SK-N-SH (cell line): ENCODE data around the gene NAA38. TPM values are rescaled to one million over a fixed set of nuclear protein-coding genes. Genes with fewer than 3 reads are reported as not detected.

Source experiments
- CTCF ChIA-PET: fragments of 300-600, 350-600 bp; formaldehyde crosslinking; extraction: SDS; loops from one replicate; lab custom pipeline; 2021; lab: Yijun Ruan, JAX
- POLR2A ChIA-PET: fragments of 350-600 bp; sonication (Branson Sonifier 250); formaldehyde crosslinking; extraction: SDS; loops from one replicate; lab custom pipeline; 2020; ENCODE audit warnings: antibody characterized with exemption, inconsistent platforms; lab: Yijun Ruan, JAX
- DNase-seq: peaks from one replicate; pipeline ENCODE4 v3.0.0; 2012
- H2AFZ ChIP-seq: fragments of 200-600 bp; sonication (generic); 2 replicates; pipeline ENCODE4 v1.8.1; 2016; ENCODE audit warnings: antibody characterized with exemption, mild to moderate bottlenecking, low read depth
- H3F3A ChIP-seq: fragments of 200-600 bp; sonication (generic); replicated peaks from 2 replicates; pipeline ENCODE3; 2016; ENCODE audit warnings: antibody characterized with exemption, mild to moderate bottlenecking; ENCODE audit not compliant: insufficient read depth
- H3K27ac ChIP-seq, 2 experiments: fragments of 200-500 bp in 1 of 2; fragments of 200-600 bp in 1 of 2; sonication (Bioruptor generic) in 1 of 2; sonication (generic), shearing (Covaris generic) in 1 of 2; 2 replicates each; pipeline versions ENCODE4 v1.5.1 to v1.6.1; 2014 to 2016; ENCODE audit warnings: low read depth in 2 of 2, inconsistent platforms in 1 of 2, low read length in 1 of 2, mild to moderate bottlenecking in 1 of 2, mixed read lengths in 1 of 2
- H3K27me3 ChIP-seq: fragments of 200-600 bp; sonication (generic), shearing (Covaris generic); 2 replicates; pipeline ENCODE4 v1.6.1; 2016; ENCODE audit warnings: mixed run types; ENCODE audit not compliant: insufficient read depth
- H3K36me3 ChIP-seq, 2 experiments: fragments of 200-500 bp in 1 of 2; fragments of 200-600 bp in 1 of 2; sonication (Bioruptor generic) in 1 of 2; sonication (generic) in 1 of 2; replicated peaks in 1 of 2; 2 replicates each; pipeline versions ENCODE3 to v1.5.1; 2014 to 2016; ENCODE audit warnings: low read length in 1 of 2, mild to moderate bottlenecking in 1 of 2; ENCODE audit not compliant: insufficient read depth in 2 of 2, control insufficient read depth in 1 of 2
- H3K4me1 ChIP-seq, 2 experiments: fragments of 200-500 bp in 1 of 2; fragments of 200-600 bp in 1 of 2; sonication (Bioruptor generic) in 1 of 2; sonication (generic), shearing (Covaris generic) in 1 of 2; 2 replicates each; pipeline versions ENCODE4 v1.5.1 to v1.6.1; 2014 to 2016; ENCODE audit warnings: low read depth in 1 of 2, low read length in 1 of 2, mixed run types in 1 of 2; ENCODE audit not compliant: insufficient read depth in 2 of 2, control insufficient read depth in 1 of 2
- H3K4me2 ChIP-seq: fragments of 200-600 bp; sonication (generic), shearing (Covaris generic); 2 replicates; pipeline ENCODE4 v1.6.1; 2017; ENCODE audit warnings: mixed run types
- H3K4me3 ChIP-seq, 2 experiments: fragments of 200-500 bp in 1 of 2; fragments of 200-600 bp in 1 of 2; sonication (Bioruptor generic) in 1 of 2; sonication (generic), shearing (Covaris generic) in 1 of 2; 2 replicates each; pipeline versions ENCODE4 v1.5.1 to v1.8.1; 2014 to 2016; ENCODE audit warnings: low read depth in 2 of 2, inconsistent platforms in 1 of 2, low read length in 1 of 2, mild to moderate bottlenecking in 1 of 2, mixed read lengths in 1 of 2, moderate library complexity in 1 of 2
- H3K79me2 ChIP-seq: fragments of 200-600 bp; sonication (generic); 2 replicates; pipeline ENCODE4 v1.8.1; 2017; ENCODE audit warnings: mild to moderate bottlenecking; ENCODE audit not compliant: insufficient read depth
- H3K9ac ChIP-seq: fragments of 200-600 bp; sonication (generic); 2 replicates; pipeline ENCODE4 v1.6.1; 2017; ENCODE audit warnings: mixed run types
- H3K9me2 ChIP-seq: fragments of 200-600 bp; sonication (generic); 2 replicates; pipeline ENCODE4 v1.6.1; 2017; ENCODE audit warnings: mixed run types
- H3K9me3 ChIP-seq: fragments of 200-600 bp; sonication (generic); 2 replicates; pipeline ENCODE4 v1.6.1; 2017; ENCODE audit warnings: mixed run types, mild to moderate bottlenecking, moderate library complexity
- H4K20me1 ChIP-seq: fragments of 200-600 bp; sonication (generic); 2 replicates; pipeline ENCODE4 v1.6.1; 2017; ENCODE audit warnings: mild to moderate bottlenecking, mixed run types; ENCODE audit not compliant: insufficient read depth
- CHD2 ChIP-seq: fragments of 150-350 bp; IDR thresholded peaks from 2 replicates; pipeline ENCODE4 v1.6.1; 2018; ENCODE audit warnings: low read length; ENCODE audit not compliant: partially characterized antibody
- ELF1 ChIP-seq: IDR thresholded peaks from 2 replicates; pipeline ENCODE4 v1.4.0; 2012
- EP300 ChIP-seq, 2 experiments: IDR thresholded peaks; 2 replicates each; pipeline versions ENCODE4 v1.4.0 to v1.6.1; 2012; ENCODE audit warnings: borderline replicate concordance in 1 of 2, low read depth in 1 of 2, low read length in 1 of 2
- EZH2phosphoT487 ChIP-seq: fragments of 200-600 bp; sonication (generic); IDR thresholded peaks from 2 replicates; pipeline ENCODE4 v1.6.1; 2017; ENCODE audit warnings: low read depth, mixed run types, mild to moderate bottlenecking, antibody characterized with exemption, moderate library complexity, borderline replicate concordance
- GABPA ChIP-seq: IDR thresholded peaks from 2 replicates; pipeline ENCODE4 v1.4.0; 2012; ENCODE audit warnings: low read depth, mild to moderate bottlenecking
- JUND ChIP-seq: IDR thresholded peaks from 2 replicates; pipeline ENCODE4 v1.4.0; 2012
- MXI1 ChIP-seq: IDR thresholded peaks from 2 replicates; pipeline ENCODE4 v1.6.1; 2012; ENCODE audit warnings: mild to moderate bottlenecking, low read depth, low read length, improper control_type of control experiment
- NFIC ChIP-seq: IDR thresholded peaks from 2 replicates; pipeline ENCODE4 v1.4.0; 2012; ENCODE audit warnings: borderline replicate concordance
- NRF1 ChIP-seq: IDR thresholded peaks from 2 replicates; pipeline ENCODE4 v1.6.1; 2012; ENCODE audit warnings: low read depth, mild to moderate bottlenecking, low read length
- POLR2AphosphoS5 ChIP-seq: IDR thresholded peaks from 2 replicates; pipeline ENCODE4 v1.6.1; 2012; ENCODE audit warnings: low read depth, low read length
- RAD21 ChIP-seq: IDR thresholded peaks from 2 replicates; pipeline ENCODE4 v1.6.1; 2012; ENCODE audit warnings: mild to moderate bottlenecking, low read length
- RCOR1 ChIP-seq: fragments of 150-350 bp; IDR thresholded peaks from 2 replicates; pipeline ENCODE4 v1.6.1; 2017; ENCODE audit warnings: antibody characterized with exemption, low read length
- RFX5 ChIP-seq: IDR thresholded peaks from 2 replicates; pipeline ENCODE4 v1.6.1; 2012; ENCODE audit warnings: mild to moderate bottlenecking, improper control_type of control experiment, low read length
- RXRA ChIP-seq: IDR thresholded peaks from 2 replicates; pipeline ENCODE4 v1.4.0; 2012; ENCODE audit warnings: low read depth, mild to moderate bottlenecking, borderline replicate concordance
- SMC3 ChIP-seq: IDR thresholded peaks from 2 replicates; pipeline ENCODE4 v1.6.1; 2012; ENCODE audit warnings: low read depth, low read length, improper control_type of control experiment
- TAF1 ChIP-seq: IDR thresholded peaks from 2 replicates; pipeline ENCODE4 v1.6.1; 2012; ENCODE audit warnings: low read depth, mild to moderate bottlenecking, low read length, moderate library complexity, borderline replicate concordance
- TCF12 ChIP-seq: IDR thresholded peaks from 2 replicates; pipeline ENCODE4 v1.4.0; 2012
- TEAD4 ChIP-seq: IDR thresholded peaks from 2 replicates; pipeline ENCODE4 v1.4.0; 2012; ENCODE audit warnings: mild to moderate bottlenecking, borderline replicate concordance; ENCODE audit not compliant: insufficient read depth
- YY1 ChIP-seq: IDR thresholded peaks from 2 replicates; pipeline ENCODE4 v1.4.0; 2012; ENCODE audit warnings: low read depth, mild to moderate bottlenecking
- WGBS: methylation state at CpG from one replicate; pipeline ENCODE4 v1.1.6; 2017; ENCODE audit warnings: low lambda C conversion rate; 5-methylcytosine and 5-hydroxymethylcytosine counted together
- polyA plus RNA-seq, 3 experiments: library from polyadenylated mRNA; depleted of rRNA; stranded (reverse); fragments of >200 nt; gene quantifications; 2 replicates each; pipeline ENCODE4 v1.2.3, GENCODE V29; 2012
- TF ChIP-seq, protein P1 (sequence below): IDR thresholded peaks from 2 replicates; pipeline ENCODE4 v1.4.0; 2012; ENCODE audit warnings: low read depth
- TF ChIP-seq, protein P2 (sequence below): IDR thresholded peaks from 2 replicates; pipeline ENCODE4 v1.6.1; 2012; ENCODE audit warnings: mild to moderate bottlenecking, low read depth, low read length, moderate library complexity
- TF ChIP-seq, protein P3 (sequence below): fragments of 150-350 bp; IDR thresholded peaks from 2 replicates; pipeline ENCODE4 v1.6.1; 2016; ENCODE audit warnings: mild to moderate bottlenecking, low read depth, low read length

NAA38 gene
- polyA plus RNA-seq, 1 of the 3 experiments (the other 2 are of a cell fraction), result 202 TPM

DNA sequence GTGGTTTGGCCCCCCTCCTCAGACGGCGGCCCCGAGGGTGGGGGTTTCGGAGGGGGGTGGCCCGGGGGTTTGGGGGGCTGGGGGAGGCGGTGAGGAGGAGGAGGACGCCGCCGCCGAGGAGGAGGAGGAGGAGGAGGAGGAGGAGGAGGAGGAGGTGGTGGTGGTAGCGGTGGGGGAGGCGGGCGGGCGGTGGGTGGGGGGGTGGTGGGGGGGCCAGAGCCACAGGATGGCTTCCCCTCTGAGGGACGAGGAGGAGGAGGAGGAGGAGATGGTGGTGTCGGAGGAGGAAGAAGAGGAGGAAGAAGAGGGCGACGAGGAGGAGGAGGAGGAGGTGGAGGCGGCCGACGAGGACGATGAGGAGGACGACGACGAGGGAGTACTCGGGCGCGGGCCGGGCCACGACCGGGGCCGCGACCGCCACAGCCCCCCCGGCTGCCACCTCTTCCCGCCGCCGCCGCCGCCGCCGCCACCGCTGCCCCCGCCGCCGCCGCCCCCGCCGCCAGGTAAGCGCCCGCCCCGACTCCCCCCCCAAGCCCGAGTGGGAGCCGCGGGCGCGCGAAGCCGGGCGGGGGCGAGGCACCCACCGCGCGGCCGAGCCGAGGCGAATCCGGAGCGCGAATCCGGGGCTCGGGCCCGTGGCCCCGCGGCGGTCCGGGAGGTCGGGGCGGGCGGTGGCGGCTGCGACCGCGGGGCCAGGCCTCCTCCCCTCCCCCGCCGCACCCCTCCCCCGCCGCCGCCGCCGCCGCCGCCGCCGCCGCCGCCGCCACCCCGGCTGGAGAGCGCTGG is 27.4 kb upstream of the NAA38 start:
- peaks cover 37% of the 10 kb centered on the region for H3K79me2 ChIP-seq
- DNase-seq, result peak; percentile 55
- H3K9ac ChIP-seq, result peak overlapping the region; percentile 77; the same call in 1 of the 2 replicates
- H3F3A ChIP-seq, result peaks cover 38% of the 10 kb centered on the region
- POLR2A ChIA-PET, result interaction anchor here (1.7 kb wide), 1 partner anchor 47 kb away, joined by 5 read pairs; the partner anchor contains the start of genes CNTROB and TRAPPC1
- no peak overlapping the region for H2AFZ ChIP-seq
- no peaks in the 10 kb centered on the region for H3K9me2 ChIP-seq
- TF ChIP-seq SMC3 (no peak), RAD21 (no peak), NRF1 (no peak), TEAD4 (no peak), EZH2phosphoT487 (no peak), MXI1 (no peak), RFX5 (no peak), RCOR1 (no peak)
- TF ChIP-seq, protein P1, sequence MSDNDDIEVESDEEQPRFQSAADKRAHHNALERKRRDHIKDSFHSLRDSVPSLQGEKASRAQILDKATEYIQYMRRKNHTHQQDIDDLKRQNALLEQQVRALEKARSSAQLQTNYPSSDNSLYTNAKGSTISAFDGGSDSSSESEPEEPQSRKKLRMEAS, result no peak
- CTCF ChIA-PET, result interaction anchor here (2.6 kb wide), 1 partner anchor 21 kb away, joined by 9 read pairs; no protein-coding TSS in a partner anchor
- peak overlapping the region; percentile 96 to 100; a peak in 3 of 4 replicates for H3K27ac ChIP-seq
- peaks cover 3% of the 10 kb centered on the region; the same call in 1 of the 2 replicates for H4K20me1 ChIP-seq
- no peaks in the 10 kb centered on the region for H3K27me3 ChIP-seq
- no peak overlapping the region for H3K4me2 ChIP-seq
- H3K4me3 ChIP-seq, result peak overlapping the region; percentile 76 to 78; a peak in 3 of 4 replicates
- no peaks in the 10 kb centered on the region for H3K9me3 ChIP-seq
- peaks cover 33 to 71% of the 10 kb centered on the region in 2 experiments for H3K4me1 ChIP-seq
- peaks cover 13 to 16% of the 10 kb centered on the region in 2 experiments for H3K36me3 ChIP-seq
- WGBS, result under 1% methylated on average over 45 of the region's 100 CpGs

DNA sequence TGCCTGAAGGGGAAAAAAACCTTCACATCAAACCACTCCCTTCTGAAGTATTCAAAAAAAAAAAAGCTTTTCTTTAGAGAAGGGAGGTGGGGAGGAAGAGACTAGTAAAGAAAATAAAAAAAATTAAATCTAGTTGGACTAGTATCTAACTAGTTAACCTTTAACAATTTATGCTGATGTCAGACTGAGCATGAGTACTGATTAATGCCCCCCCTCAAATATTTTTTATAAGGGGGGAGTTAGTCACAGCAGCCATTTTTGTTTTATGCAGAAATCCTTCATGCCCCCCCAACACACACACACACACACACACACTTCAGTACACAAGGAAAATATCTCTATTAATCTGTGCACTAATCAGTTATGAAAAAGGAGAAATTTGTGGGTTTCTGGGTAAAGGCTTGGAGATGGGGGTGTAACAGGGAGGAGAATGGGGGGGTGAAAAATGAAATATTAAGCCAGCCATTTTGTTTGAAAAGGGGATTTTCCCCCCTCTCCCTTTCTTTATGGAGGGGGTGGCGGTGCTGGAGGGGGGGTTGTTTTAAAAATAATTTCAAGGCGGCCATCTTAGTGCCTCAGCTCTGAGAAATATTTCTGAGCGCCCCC is 26.5 kb upstream of the NAA38 start:
- DNase-seq, result peak; percentile 55
- Histone ChIP-seq H3K4me1 (peaks cover 24 to 66% of the 10 kb centered on the region in 2 experiments), H3K9ac (peak overlapping the region; percentile 68; the same call in 1 of the 2 replicates), H3K9me2 (no peaks in the 10 kb centered on the region), H3K27ac (peak overlapping the region; percentile 69 to 100), H3K9me3 (no peaks in the 10 kb centered on the region), H3K79me2 (peaks cover 28% of the 10 kb centered on the region), H4K20me1 (no peaks in the 10 kb centered on the region), H3K27me3 (no peaks in the 10 kb centered on the region), H3K4me3 (peak overlapping the region; percentile 38 to 57), H3K4me2 (peak overlapping the region; percentile 66), H3F3A (peaks cover 38% of the 10 kb centered on the region), H3K36me3 (peaks cover 13 to 24% of the 10 kb centered on the region in 2 experiments), H2AFZ (peak overlapping the region; percentile 83)
- WGBS, result 2% methylated on average over 3 of the region's 3 CpGs
- CTCF ChIA-PET, result interaction anchor here (0.7 to 2.6 kb wide), 3 partner anchors 20 to 174 kb away, joined by 3 to 9 read pairs (median 3); no protein-coding TSS in a partner anchor
- POLR2A ChIA-PET, result no interaction called here
- TF ChIP-seq, protein P2, sequence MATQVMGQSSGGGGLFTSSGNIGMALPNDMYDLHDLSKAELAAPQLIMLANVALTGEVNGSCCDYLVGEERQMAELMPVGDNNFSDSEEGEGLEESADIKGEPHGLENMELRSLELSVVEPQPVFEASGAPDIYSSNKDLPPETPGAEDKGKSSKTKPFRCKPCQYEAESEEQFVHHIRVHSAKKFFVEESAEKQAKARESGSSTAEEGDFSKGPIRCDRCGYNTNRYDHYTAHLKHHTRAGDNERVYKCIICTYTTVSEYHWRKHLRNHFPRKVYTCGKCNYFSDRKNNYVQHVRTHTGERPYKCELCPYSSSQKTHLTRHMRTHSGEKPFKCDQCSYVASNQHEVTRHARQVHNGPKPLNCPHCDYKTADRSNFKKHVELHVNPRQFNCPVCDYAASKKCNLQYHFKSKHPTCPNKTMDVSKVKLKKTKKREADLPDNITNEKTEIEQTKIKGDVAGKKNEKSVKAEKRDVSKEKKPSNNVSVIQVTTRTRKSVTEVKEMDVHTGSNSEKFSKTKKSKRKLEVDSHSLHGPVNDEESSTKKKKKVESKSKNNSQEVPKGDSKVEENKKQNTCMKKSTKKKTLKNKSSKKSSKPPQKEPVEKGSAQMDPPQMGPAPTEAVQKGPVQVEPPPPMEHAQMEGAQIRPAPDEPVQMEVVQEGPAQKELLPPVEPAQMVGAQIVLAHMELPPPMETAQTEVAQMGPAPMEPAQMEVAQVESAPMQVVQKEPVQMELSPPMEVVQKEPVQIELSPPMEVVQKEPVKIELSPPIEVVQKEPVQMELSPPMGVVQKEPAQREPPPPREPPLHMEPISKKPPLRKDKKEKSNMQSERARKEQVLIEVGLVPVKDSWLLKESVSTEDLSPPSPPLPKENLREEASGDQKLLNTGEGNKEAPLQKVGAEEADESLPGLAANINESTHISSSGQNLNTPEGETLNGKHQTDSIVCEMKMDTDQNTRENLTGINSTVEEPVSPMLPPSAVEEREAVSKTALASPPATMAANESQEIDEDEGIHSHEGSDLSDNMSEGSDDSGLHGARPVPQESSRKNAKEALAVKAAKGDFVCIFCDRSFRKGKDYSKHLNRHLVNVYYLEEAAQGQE, result no peak
- TF ChIP-seq CHD2 (peak; percentile 17), YY1 (peak; percentile 83), JUND (no peak), EP300 (IDR thresholded peaks at IDR 0.05; ENCODE audit: borderline replicate concordance in 1 of 2, low read depth in 1 of 2, low read length in 1 of 2) (no peak), NFIC (no peak), POLR2AphosphoS5 (0 out of 2 replicates have a peak, but pooled peaks have one; percentile 21), GABPA (no peak), RXRA (no peak), TAF1 (no peak), TCF12 (no peak), RCOR1 (no peak), EZH2phosphoT487 (no peak), ELF1 (no peak)
- TF ChIP-seq, protein P3, sequence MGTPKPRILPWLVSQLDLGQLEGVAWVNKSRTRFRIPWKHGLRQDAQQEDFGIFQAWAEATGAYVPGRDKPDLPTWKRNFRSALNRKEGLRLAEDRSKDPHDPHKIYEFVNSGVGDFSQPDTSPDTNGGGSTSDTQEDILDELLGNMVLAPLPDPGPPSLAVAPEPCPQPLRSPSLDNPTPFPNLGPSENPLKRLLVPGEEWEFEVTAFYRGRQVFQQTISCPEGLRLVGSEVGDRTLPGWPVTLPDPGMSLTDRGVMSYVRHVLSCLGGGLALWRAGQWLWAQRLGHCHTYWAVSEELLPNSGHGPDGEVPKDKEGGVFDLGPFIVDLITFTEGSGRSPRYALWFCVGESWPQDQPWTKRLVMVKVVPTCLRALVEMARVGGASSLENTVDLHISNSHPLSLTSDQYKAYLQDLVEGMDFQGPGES, result no peak
